K562 (cell line): ENCODE measurements around the gene RNF213. TPM values are rescaled to one million over a fixed set of nuclear protein-coding genes. Genes with fewer than 3 reads are reported as not detected.
A peak's percentile ranks its signal among the peaks of the same experiment; 100 is the strongest.

Source experiments
- CREM ChIP-seq: IDR thresholded peaks from 2 replicates; pipeline ENCODE4 v1.6.1; 2014; ENCODE audit warnings: antibody characterized with exemption, low read depth
- CSDE1 ChIP-seq, 2 experiments: fragments of 450-650 bp; IDR thresholded peaks; 2 replicates each; pipeline ENCODE4 v1.6.1; 2016; ENCODE audit warnings: mild to moderate bottlenecking in 1 of 2
- FOXP1 ChIP-seq: sonication (generic); formaldehyde crosslinking; IDR thresholded peaks from 2 replicates; pipeline ENCODE4 v1.8.0; 2022; ENCODE audit warnings: mild to moderate bottlenecking, missing genetic modification reagents
- HCFC1 ChIP-seq: IDR thresholded peaks from 2 replicates; pipeline ENCODE4 v1.6.1; 2012; ENCODE audit warnings: low read depth, low read length, improper control_type of control experiment
- HSF4 ChIP-seq: fragments of 250-450 bp; sonication (Bioruptor Pico); IDR thresholded peaks from 2 replicates; pipeline ENCODE4 v2.1.2; 2022; ENCODE audit warnings: mild to moderate bottlenecking, moderate library complexity, borderline replicate concordance
- NCOA1 ChIP-seq: fragments of 450-650 bp; IDR thresholded peaks from 2 replicates; pipeline ENCODE4 v1.6.1; 2016; ENCODE audit warnings: low read depth
- NFE2L1 ChIP-seq: fragments of 450-650 bp; IDR thresholded peaks from 2 replicates; pipeline ENCODE4 v1.6.1; 2016; ENCODE audit warnings: missing genetic modification characterization, low read depth, mild to moderate bottlenecking, missing compliant biosample characterization, moderate library complexity, borderline replicate concordance
- RBM22 ChIP-seq: fragments of 200-400 bp; formaldehyde crosslinking; IDR thresholded peaks from 2 replicates; pipeline ENCODE4 v1.6.1; 2018; ENCODE audit warnings: low read length, low read depth; ENCODE audit not compliant: poor library complexity, severe bottlenecking
- SIX5 ChIP-seq, 2 experiments: IDR thresholded peaks; 2 replicates each; pipeline ENCODE4 v1.6.1; 2011; ENCODE audit warnings: low read length in 2 of 2, borderline replicate concordance in 1 of 2, low read depth in 1 of 2, mild to moderate bottlenecking in 1 of 2, moderate library complexity in 1 of 2; ENCODE audit not compliant: insufficient read depth in 1 of 2
- TAF15 ChIP-seq: fragments of 200-400 bp; formaldehyde crosslinking; IDR thresholded peaks from 2 replicates; pipeline ENCODE4 v1.6.1; 2017; ENCODE audit warnings: mild to moderate bottlenecking, low read depth, low read length, moderate library complexity
- TEAD4 ChIP-seq, 2 experiments: sonication (generic) in 1 of 2; formaldehyde crosslinking in 1 of 2; IDR thresholded peaks; 2 replicates each; pipeline versions ENCODE4 v1.6.1 to v1.8.0; 2012 to 2022; ENCODE audit warnings: borderline replicate concordance in 1 of 2, inconsistent platforms in 1 of 2, low read length in 1 of 2, mild to moderate bottlenecking in 1 of 2, missing genetic modification reagents in 1 of 2
- TRIM24 ChIP-seq, 2 experiments: fragments of 450-650 bp; IDR thresholded peaks; 2 replicates each; pipeline ENCODE4 v1.6.1; 2016
- ZFX ChIP-seq: sonication (generic); formaldehyde crosslinking; IDR thresholded peaks from 2 replicates; pipeline ENCODE4 v1.8.0; 2022; ENCODE audit warnings: mild to moderate bottlenecking, missing genetic modification reagents, moderate library complexity
- ZNF445 ChIP-seq: fragments of 250-450 bp; sonication (Bioruptor Pico); IDR thresholded peaks from 2 replicates; pipeline ENCODE4 v1.4.0; 2020; ENCODE audit warnings: low read depth, mild to moderate bottlenecking, moderate library complexity
- ZNF57 ChIP-seq: fragments of 450-650 bp; formaldehyde crosslinking; IDR thresholded peaks from 2 replicates; pipeline ENCODE4 v1.4.0; 2020; ENCODE audit warnings: mild to moderate bottlenecking, moderate library complexity
- polyA plus RNA-seq, 8 experiments: library from polyadenylated mRNA; depleted of rRNA in 4 of 8; stranded (reverse) in 5 of 8; unstranded in 3 of 8; fragments of >200 nt; fragmentation: Nextera tagmentation in 2 of 8; fragmentation: Illumina TruSeq in 1 of 8; extraction: Ambion mirVana in 2 of 8; extraction: Trizol in 1 of 8; gene quantifications; 2 replicates each; pipeline versions ENCODE4 v1.2.1 to v1.2.3, GENCODE V29; 2011 to 2014; ENCODE audit warnings: inconsistent platforms in 1 of 8, missing spikeins in 1 of 8
- total RNA-seq, 7 experiments: library from RNA; depleted of rRNA in 6 of 7; stranded (reverse); fragments of >200 nt in 6 of 7; fragmentation: Illumina TruSeq in 2 of 7; extraction: Trizol in 2 of 7; gene quantifications; 2 replicates each; pipeline versions ENCODE4 v1.2.1 to v1.2.3, GENCODE V29; 2011 to 2021; ENCODE audit warnings: low replicate concordance in 1 of 7
- TF ChIP-seq, protein P1 (sequence below): fragments of 450-650 bp; IDR thresholded peaks from 2 replicates; pipeline ENCODE4 v1.6.1; 2016; ENCODE audit warnings: mild to moderate bottlenecking, moderate library complexity

RNF213 gene
- total and polyA plus RNA-seq, 9 of the 15 experiments (the other 6 are each of a cell fraction or from before 2014, with no cell fraction given): 5.3 to 33.6 (median 17.9) TPM

DNA sequence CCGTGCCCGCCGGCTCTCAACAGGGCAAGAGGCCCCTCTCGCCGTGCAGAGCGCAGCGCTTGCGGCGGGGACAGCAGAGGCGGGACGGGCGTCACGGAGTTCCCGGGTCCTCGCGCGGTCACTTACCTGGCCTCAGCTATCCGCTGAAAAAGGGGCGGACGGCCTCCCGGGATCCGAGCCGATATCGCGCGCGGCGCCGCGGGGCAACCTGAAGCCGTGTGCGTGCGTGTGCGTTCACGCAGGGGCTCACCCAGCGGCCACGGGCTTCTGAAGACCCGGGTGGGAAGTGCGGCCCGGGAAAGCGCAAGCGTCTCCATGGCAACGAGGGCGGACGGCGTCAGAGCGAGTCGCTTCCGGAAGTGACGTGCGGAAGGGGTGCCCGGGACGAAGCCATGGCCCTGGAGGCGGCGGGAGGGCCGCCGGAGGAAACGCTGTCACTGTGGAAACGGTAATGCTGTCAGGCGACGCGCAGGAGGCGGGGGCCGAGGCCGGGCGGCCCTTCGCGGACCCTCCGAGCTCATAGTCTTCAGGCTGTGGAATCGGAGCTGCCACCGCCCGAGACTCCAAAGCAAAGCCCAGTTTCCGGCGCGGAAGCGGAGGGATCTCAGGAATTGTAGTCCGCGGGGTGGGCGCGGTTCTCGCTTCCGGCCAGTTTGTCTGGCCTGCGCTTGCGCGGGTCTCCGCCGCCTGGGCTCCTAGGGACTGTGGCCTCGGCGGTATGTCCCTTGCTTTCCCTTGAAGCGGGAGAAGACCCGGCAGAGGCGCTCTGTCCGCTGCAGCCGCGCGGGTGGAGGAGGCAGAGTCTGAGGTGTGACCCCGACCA, 154.4 kb downstream of the RNF213 start, which contains the start of gene ENDOV (continued):
- TF ChIP-seq ZNF445 (CRISPR knock-in tag) (no peak), TEAD4 (IDR thresholded peaks at IDR 0.05; ENCODE audit: low read length) (peak; percentile 17; the same call in 1 of the 2 replicates), TEAD4 (CRISPR knock-in tag; IDR thresholded peaks at IDR 0.05; ENCODE audit: borderline replicate concordance) (no peak), TAF15 (no peak), ZNF57 (no peak), SIX5 (IDR thresholded peaks at IDR 0.05; ENCODE audit: borderline replicate concordance in 1 of 2, insufficient read depth in 1 of 2, low read depth in 1 of 2, low read length in 2 of 2) (peak in 1 of 2 experiments; percentile 14; a peak in 1 of 4 replicates), NFE2L1 (tag) (no peak), ZFX (CRISPR knock-in tag) (peak; percentile 86), CREM (peak; percentile 99), RBM22 (peak; percentile 85), FOXP1 (0 out of 2 replicates have a peak, but pooled peaks have one; percentile 75), HSF4 (CRISPR knock-in tag) (no peak), NCOA1 (peak; percentile 73), HCFC1 (peak; percentile 81), CSDE1 (IDR thresholded peaks at IDR 0.05) (peak in 1 of 2 experiments; percentile 96; a peak in 2 of 4 replicates), TRIM24 (IDR thresholded peaks at IDR 0.05) (peak in 1 of 2 experiments; percentile 70; a peak in 2 of 4 replicates)
- TF ChIP-seq, protein P1, sequence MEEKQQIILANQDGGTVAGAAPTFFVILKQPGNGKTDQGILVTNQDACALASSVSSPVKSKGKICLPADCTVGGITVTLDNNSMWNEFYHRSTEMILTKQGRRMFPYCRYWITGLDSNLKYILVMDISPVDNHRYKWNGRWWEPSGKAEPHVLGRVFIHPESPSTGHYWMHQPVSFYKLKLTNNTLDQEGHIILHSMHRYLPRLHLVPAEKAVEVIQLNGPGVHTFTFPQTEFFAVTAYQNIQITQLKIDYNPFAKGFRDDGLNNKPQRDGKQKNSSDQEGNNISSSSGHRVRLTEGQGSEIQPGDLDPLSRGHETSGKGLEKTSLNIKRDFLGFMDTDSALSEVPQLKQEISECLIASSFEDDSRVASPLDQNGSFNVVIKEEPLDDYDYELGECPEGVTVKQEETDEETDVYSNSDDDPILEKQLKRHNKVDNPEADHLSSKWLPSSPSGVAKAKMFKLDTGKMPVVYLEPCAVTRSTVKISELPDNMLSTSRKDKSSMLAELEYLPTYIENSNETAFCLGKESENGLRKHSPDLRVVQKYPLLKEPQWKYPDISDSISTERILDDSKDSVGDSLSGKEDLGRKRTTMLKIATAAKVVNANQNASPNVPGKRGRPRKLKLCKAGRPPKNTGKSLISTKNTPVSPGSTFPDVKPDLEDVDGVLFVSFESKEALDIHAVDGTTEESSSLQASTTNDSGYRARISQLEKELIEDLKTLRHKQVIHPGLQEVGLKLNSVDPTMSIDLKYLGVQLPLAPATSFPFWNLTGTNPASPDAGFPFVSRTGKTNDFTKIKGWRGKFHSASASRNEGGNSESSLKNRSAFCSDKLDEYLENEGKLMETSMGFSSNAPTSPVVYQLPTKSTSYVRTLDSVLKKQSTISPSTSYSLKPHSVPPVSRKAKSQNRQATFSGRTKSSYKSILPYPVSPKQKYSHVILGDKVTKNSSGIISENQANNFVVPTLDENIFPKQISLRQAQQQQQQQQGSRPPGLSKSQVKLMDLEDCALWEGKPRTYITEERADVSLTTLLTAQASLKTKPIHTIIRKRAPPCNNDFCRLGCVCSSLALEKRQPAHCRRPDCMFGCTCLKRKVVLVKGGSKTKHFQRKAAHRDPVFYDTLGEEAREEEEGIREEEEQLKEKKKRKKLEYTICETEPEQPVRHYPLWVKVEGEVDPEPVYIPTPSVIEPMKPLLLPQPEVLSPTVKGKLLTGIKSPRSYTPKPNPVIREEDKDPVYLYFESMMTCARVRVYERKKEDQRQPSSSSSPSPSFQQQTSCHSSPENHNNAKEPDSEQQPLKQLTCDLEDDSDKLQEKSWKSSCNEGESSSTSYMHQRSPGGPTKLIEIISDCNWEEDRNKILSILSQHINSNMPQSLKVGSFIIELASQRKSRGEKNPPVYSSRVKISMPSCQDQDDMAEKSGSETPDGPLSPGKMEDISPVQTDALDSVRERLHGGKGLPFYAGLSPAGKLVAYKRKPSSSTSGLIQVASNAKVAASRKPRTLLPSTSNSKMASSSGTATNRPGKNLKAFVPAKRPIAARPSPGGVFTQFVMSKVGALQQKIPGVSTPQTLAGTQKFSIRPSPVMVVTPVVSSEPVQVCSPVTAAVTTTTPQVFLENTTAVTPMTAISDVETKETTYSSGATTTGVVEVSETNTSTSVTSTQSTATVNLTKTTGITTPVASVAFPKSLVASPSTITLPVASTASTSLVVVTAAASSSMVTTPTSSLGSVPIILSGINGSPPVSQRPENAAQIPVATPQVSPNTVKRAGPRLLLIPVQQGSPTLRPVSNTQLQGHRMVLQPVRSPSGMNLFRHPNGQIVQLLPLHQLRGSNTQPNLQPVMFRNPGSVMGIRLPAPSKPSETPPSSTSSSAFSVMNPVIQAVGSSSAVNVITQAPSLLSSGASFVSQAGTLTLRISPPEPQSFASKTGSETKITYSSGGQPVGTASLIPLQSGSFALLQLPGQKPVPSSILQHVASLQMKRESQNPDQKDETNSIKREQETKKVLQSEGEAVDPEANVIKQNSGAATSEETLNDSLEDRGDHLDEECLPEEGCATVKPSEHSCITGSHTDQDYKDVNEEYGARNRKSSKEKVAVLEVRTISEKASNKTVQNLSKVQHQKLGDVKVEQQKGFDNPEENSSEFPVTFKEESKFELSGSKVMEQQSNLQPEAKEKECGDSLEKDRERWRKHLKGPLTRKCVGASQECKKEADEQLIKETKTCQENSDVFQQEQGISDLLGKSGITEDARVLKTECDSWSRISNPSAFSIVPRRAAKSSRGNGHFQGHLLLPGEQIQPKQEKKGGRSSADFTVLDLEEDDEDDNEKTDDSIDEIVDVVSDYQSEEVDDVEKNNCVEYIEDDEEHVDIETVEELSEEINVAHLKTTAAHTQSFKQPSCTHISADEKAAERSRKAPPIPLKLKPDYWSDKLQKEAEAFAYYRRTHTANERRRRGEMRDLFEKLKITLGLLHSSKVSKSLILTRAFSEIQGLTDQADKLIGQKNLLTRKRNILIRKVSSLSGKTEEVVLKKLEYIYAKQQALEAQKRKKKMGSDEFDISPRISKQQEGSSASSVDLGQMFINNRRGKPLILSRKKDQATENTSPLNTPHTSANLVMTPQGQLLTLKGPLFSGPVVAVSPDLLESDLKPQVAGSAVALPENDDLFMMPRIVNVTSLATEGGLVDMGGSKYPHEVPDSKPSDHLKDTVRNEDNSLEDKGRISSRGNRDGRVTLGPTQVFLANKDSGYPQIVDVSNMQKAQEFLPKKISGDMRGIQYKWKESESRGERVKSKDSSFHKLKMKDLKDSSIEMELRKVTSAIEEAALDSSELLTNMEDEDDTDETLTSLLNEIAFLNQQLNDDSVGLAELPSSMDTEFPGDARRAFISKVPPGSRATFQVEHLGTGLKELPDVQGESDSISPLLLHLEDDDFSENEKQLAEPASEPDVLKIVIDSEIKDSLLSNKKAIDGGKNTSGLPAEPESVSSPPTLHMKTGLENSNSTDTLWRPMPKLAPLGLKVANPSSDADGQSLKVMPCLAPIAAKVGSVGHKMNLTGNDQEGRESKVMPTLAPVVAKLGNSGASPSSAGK: peak; percentile 64
